Immature natural killer cell (primary cell): ENCODE results near the gene NDUFA13. TPM values are rescaled to one million over a fixed set of nuclear protein-coding genes. Genes with fewer than 3 reads are reported as not detected.

ENCODE experiments used
- DNase-seq, 3 donors: peaks; one replicate each; pipeline ENCODE4 v3.0.0; 2022; ENCODE audit warnings: mixed read lengths in 1 of 3
- H3K27ac Mint-ChIP-seq, 6 donors: one replicate each; pipeline ENCODE4 v1.8.0; 2020; ENCODE audit warnings: mixed read lengths in 6 of 6, mild to moderate bottlenecking in 5 of 6, inconsistent platforms in 4 of 6, moderate library complexity in 3 of 6
- H3K27me3 Mint-ChIP-seq, 3 donors: one replicate each; pipeline ENCODE4 v1.8.0; 2020 to 2021; ENCODE audit warnings: low read depth in 3 of 3, mild to moderate bottlenecking in 3 of 3, mixed read lengths in 3 of 3, moderate library complexity in 3 of 3, inconsistent platforms in 1 of 3
- H3K36me3 Mint-ChIP-seq, 3 donors: one replicate each; pipeline ENCODE4 v1.8.0; 2020; ENCODE audit warnings: mixed read lengths in 3 of 3, inconsistent platforms in 2 of 3, mild to moderate bottlenecking in 2 of 3
- H3K4me1 Mint-ChIP-seq, 2 donors: one replicate each; pipeline ENCODE4 v1.8.0; 2020; ENCODE audit warnings: inconsistent platforms in 2 of 2, mild to moderate bottlenecking in 2 of 2, mixed read lengths in 2 of 2, moderate library complexity in 1 of 2
- H3K4me3 Mint-ChIP-seq, 5 donors: one replicate each; pipeline ENCODE4 v1.8.0; 2020; ENCODE audit warnings: mild to moderate bottlenecking in 5 of 5, mixed read lengths in 5 of 5, inconsistent platforms in 3 of 5, moderate library complexity in 3 of 5
- H3K9me3 Mint-ChIP-seq, 6 donors: one replicate each; pipeline ENCODE4 v1.8.0; 2020; ENCODE audit warnings: mild to moderate bottlenecking in 6 of 6, mixed read lengths in 6 of 6, inconsistent platforms in 4 of 6, moderate library complexity in 3 of 6
- polyA plus RNA-seq, 3 donors: library from polyadenylated mRNA; unstranded; fragments of 300-500 nt; fragmentation: Illumina TruSeq; gene quantifications; one replicate each; pipeline ENCODE4 v1.2.3, GENCODE V29; 2021

NDUFA13 gene
- polyA plus RNA-seq, 3 donors from 2014 or later = 242 to 566 (median 301) TPM

DNA sequence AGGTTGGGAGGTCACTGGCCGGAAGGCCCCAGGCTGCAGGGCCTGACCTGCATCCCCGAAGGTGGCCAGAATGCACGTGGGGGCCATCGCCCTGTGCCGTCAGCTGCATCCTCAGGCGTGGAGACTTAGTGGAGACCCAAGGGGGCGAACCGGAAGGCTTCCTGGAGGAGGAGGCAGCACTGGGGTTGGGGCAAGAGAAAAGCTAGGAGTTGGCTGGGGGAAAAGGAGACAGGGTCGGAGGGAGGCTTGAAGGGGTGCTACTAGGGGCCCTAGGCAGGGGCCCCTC is 11.3 kb downstream of the NDUFA13 start:
- no peak overlapping the region for H3K27ac Mint-ChIP-seq
- H3K27me3 Mint-ChIP-seq = peaks cover 0 to 16% (median 12%) of the 10 kb centered on the region in 3 donors

DNA sequence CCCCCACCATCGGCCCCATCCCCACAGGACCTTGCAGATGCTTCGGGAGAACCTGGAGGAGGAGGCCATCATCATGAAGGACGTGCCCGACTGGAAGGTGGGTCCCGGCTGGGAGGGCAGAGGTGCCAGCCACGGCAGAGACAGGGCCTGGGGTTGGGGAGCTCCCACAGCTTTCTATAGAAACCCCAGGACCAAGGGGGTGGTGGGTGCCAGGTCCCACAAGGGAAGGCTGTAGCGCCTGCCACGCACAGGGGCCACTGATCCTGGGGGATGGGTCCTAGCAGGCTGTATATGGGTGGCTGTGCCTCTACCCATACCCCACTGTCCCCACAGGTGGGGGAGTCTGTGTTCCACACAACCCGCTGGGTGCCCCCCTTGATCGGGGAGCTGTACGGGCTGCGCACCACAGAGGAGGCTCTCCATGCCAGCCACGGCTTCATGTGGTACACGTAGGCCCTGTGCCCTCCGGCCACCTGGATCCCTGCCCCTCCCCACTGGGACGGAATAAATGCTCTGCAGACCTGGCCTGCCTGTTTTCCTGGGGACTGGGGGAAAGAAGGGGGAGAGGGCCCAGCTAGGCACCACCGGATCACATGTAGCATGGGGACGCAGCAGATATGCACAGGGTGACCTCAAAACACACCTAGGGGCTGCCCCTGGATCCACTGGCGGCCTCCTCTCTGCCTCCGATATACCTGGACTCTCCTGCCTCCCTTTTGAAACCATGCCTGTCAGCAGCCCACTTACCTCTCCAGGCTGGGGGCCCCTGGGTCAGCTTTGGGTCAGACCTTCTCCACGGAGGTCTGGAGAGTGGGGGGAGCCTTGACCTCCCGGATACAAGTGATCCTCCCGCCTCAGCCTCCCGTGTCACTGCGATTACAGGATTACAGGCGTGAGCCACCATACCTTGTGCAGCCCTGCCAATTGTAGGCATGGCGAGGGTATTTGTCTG is 11.9 kb downstream of the NDUFA13 start:
- Mint-ChIP-seq H3K4me1 (peaks cover 2 to 8% of the 10 kb centered on the region in 2 donors), H3K36me3 (peaks cover 0 to 3% (median 1%) of the 10 kb centered on the region in 3 donors), H3K4me3 (no peak overlapping the region), H3K9me3 (no peaks in the 10 kb centered on the region), H3K27me3 (peaks cover 0 to 16% (median 10%) of the 10 kb centered on the region in 3 donors), H3K27ac (no peak overlapping the region)
- DNase-seq = no peak

More for the DNA sequence above, 11.3 kb downstream of the NDUFA13 start:
- peaks cover 6 to 11% of the 10 kb centered on the region in 2 donors for H3K4me1 Mint-ChIP-seq
- no peak overlapping the region for H3K4me3 Mint-ChIP-seq
- no peaks in the 10 kb centered on the region for H3K9me3 Mint-ChIP-seq
- H3K36me3 Mint-ChIP-seq = peaks cover 0 to 6% (median 3%) of the 10 kb centered on the region in 3 donors
- DNase-seq = no peak

DNA sequence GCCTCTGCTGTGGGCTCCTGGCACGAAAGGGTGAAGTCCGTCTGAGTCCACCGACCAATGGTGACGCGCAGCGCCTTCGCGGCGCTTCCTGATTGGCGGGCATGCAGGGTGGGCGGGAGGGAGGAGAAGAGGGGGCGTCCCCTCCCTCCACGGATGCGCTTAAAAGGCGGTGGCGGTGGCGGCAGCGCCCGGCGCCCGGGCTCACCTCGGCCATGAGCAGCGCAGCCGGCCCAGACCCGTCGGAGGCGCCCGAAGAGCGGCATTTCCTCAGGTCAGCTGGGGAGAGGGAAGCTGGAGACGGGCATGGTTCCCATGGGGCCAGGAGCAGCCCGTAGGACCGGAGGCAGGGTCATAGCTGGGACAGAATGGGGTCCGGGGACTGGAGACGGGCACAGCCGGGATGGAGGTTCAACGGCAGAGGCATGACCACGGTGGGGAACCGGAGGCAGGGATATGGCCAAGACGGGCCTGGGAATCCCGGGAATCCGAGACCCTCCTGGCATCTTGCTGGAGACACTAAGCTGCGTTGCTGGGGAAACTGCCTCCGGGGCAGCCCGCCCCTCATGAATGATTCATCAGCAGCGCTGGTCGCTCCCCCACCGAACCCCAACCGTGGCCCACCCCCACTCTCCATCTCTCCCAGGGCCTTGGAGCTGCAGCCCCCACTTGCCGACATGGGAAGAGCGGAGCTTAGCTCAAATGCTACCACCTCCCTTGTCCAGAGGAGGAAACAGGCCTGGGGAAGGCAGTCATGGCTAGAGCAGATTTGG is 12.9 kb downstream of the NDUFA13 start, which contains the start of gene YJEFN3:
Gene YJEFN3 (plus strand): TSS at position 191 of the 770 bp plus-strand sequence. CDS start 22 bp downstream, at position 213.
- Mint-ChIP-seq H3K27ac (peak within 1 kb of the TSS in 3 of 6 donors; percentile 35 to 57 (median 48)), H3K9me3 (no peaks in the 10 kb centered on the region), H3K4me1 (peaks cover 2 to 6% of the 10 kb centered on the region in 2 donors), H3K27me3 (peaks cover 0 to 16% (median 9%) of the 10 kb centered on the region in 3 donors), H3K36me3 (peaks cover 0 to 3% (median 0%) of the 10 kb centered on the region in 3 donors), H3K4me3 (no peak within 1 kb of the TSS)
- no peak for DNase-seq

DNA sequence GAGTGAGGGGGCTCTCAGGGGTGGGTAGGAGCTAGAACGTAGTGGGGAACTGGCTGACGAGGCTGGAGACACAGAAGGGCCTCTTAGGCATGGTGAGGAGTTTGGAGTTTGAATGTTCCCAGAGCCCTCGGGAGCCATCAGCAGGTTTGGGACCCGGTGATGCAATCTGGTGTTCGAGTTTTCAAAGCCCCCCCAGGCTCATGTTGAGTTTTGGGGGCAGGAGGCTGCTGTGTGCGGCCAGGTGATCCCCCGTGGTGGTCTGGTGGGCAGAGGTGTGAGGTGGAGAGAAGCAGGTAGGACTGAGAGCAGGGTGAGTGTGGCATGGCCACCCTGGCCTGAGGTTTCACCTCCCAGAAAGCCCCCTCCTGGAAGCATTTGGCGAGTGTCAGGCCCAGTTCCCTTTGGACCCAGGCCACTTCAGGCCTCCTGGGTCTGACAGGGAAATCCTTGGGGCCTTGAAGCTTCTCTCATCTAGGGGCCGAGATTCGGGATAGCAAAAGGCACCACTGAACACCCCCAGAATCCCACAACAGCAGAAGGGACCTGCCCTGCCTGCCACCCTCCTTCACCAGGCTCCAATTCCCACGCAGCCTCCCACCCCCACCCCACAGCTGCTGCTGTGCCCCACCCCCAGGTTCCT is 13.9 kb downstream of the NDUFA13 start:
- H3K27me3 Mint-ChIP-seq = peaks cover 0 to 16% (median 14%) of the 10 kb centered on the region in 3 donors
- peaks cover 2 to 6% of the 10 kb centered on the region in 2 donors for H3K4me1 Mint-ChIP-seq
- H3K27ac Mint-ChIP-seq = peak overlapping the region in 2 of 6 donors; percentile 35 to 48
- peaks cover 0 to 3% (median 3%) of the 10 kb centered on the region in 3 donors for H3K36me3 Mint-ChIP-seq
- no peaks in the 10 kb centered on the region for H3K9me3 Mint-ChIP-seq
- H3K4me3 Mint-ChIP-seq = no peak overlapping the region
- no peak for DNase-seq

DNA sequence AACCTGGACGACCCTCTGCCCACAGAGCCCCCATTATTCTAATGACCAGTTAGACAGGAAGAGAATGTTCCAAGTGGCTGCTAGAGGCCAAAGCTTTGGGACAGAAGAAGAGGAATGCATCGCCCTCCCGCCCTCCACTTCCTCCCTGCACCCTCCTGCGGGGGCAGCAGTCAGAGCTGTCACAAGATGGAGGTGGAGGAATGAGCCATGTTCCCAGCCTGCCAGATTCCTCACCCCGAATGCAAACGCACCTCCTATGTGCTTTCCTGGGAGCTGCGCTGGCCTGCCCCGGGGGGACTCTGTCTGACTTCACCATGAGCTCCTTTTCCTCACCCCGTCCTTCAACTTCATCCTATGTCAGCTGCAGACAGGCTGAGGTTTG is 14.4 kb downstream of the NDUFA13 start:
- no peak for DNase-seq
- Mint-ChIP-seq H3K4me1 (peaks cover 2 to 6% of the 10 kb centered on the region in 2 donors), H3K27ac (no peak overlapping the region), H3K27me3 (peaks cover 0 to 16% (median 10%) of the 10 kb centered on the region in 3 donors), H3K4me3 (no peak overlapping the region), H3K9me3 (no peaks in the 10 kb centered on the region), H3K36me3 (peaks cover 0 to 3% (median 3%) of the 10 kb centered on the region in 3 donors)

DNA sequence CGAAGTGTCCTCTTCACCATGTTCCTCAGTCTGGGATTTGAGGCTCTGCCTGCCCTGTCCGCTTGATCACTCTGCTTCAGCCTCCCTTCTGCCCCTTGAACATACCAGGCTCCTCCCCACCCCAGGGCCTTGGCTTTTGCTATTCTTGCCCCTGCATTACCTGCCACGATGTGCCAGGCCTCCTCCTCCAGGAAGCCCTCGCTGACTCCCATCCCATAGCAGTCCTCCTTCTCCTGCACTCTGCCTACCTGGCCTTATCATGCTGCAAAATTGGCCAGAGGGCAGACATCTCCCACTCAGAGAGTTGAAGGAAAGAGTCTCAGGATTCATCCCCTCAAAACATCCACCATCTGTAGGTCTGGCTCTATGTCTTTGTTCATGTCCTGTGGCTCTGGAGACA is 14.9 kb downstream of the NDUFA13 start:
- no peak for DNase-seq
- Mint-ChIP-seq H3K27me3 (peaks cover 0 to 16% (median 9%) of the 10 kb centered on the region in 3 donors), H3K27ac (peak overlapping the region in 1 of 6 donors; percentile 49), H3K4me1 (peaks cover 2 to 6% of the 10 kb centered on the region in 2 donors), H3K9me3 (no peaks in the 10 kb centered on the region), H3K36me3 (peaks cover 0 to 3% (median 3%) of the 10 kb centered on the region in 3 donors), H3K4me3 (no peak overlapping the region)

DNA sequence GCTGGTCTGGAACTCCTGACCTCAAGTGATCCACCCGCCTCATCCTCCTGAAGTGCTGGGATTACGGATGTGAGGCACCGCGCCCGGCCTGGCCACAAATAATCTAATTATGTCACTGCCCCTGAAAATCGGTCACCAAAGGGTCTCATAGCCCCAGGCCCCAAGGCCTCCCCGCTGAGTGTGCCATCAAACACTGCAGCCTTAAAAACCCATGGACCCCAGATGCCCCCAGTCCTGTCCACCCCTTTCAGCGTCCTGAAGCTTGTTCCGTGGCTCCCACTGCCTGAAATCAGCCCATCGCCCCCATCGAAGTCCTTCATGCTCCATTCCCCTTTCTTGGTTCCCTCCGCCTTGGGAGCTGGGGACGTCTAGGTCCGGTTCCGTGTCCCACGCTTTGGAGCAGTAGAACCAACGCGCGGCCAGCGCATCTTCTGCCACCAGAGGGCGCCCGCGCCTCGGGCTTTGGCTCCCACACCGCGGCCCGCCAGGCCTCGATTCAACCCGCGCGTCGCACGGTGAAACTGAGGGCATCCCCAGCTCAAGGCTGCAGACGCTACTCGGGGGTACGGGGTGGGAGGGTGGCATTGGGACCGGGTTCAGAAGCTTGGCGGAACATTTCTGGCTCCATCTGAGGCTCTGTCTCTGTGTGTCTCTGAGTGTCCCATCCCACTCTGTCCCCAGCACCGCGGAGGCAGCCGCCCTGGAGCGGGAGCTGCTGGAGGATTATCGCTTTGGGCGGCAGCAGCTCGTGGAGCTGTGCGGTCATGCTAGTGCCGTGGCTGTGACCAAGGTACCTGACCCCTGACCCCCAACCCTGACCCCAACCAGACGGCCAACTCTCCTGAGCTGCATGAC is 16.2 kb downstream of the NDUFA13 start:
- Mint-ChIP-seq H3K36me3 (peaks cover 0 to 3% (median 0%) of the 10 kb centered on the region in 3 donors), H3K27me3 (peaks cover 3 to 14% (median 11%) of the 10 kb centered on the region in 3 donors), H3K4me1 (peaks cover 5 to 6% of the 10 kb centered on the region in 2 donors), H3K27ac (peak overlapping the region in 3 of 6 donors; percentile 8 to 66 (median 24)), H3K9me3 (peaks cover 0 to 2% (median 0%) of the 10 kb centered on the region in 6 donors), H3K4me3 (no peak overlapping the region)
- DNase-seq = peak; percentile 71 to 80 (median 76)

DNA sequence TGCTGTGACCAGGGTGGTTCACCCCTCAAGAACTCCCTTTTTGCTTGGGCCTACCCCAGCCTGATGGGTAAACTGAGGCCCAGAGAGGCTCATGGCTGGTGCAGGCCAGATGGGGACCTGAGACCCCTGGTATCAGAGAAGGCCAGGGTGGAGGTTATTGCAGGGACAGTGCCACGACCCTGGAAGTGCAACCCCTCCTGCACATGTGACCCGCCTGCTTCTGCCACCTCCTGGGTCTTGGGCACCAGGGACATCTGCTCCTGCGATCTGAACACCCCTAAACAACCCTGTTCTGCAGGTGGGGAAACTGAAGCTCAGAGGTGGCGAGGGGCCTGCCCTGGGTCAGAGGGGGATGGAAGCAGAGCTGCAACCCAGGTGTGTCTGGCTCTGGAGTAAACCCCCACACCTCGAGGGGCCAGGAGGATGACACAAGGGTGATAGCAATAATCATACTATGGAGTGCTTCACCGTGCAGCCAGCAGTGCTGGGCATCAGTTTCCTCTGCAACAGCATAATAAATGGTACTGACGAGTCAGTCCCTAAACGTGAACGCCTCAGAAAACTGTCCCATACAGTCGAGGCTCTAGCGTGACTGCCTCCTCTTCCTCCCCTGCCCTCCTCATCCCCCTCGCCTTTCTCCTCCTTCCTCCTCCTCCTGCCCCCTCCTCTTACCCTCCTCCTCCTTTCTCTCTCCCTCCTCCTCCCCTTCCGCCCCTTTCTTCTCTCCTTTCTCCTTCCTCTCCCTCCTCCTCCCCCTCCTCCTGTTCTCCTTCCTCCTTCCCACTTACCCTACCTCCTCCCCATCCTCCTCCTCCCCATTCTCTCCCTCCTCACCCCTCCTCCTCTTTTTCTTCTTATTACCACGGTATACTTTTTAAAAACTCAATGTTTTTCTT is 17.0 kb downstream of the NDUFA13 start:
- Mint-ChIP-seq H3K36me3 (peaks cover 0 to 3% (median 0%) of the 10 kb centered on the region in 3 donors), H3K4me3 (no peak overlapping the region), H3K4me1 (peaks cover 8 to 10% of the 10 kb centered on the region in 2 donors), H3K27ac (no peak overlapping the region), H3K27me3 (peaks cover 3 to 11% (median 10%) of the 10 kb centered on the region in 3 donors), H3K9me3 (peaks cover 0 to 2% (median 0%) of the 10 kb centered on the region in 6 donors)
- DNase-seq = no peak

DNA sequence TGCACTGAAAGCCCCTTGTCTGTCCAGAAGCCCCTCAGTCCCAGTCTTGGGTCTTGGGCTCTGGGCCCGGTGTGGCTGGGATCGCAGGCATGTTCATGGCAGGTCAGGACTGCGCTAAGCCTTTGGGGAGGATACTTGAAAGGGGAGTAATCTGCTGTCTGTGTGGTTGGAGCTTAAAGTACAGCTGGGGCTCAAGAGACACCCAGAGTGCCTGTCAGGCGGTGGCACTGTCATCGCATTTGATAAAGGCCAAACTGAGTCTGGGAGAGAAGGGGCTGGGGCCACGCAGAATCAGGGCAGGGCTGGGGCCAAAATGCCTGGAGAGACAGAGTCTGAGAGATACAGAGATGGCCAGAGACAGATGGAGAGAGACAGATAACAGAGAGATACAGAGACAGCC is 17.8 kb downstream of the NDUFA13 start:
- Mint-ChIP-seq H3K9me3 (peaks cover 0 to 2% (median 0%) of the 10 kb centered on the region in 6 donors), H3K36me3 (peaks cover 0 to 3% (median 0%) of the 10 kb centered on the region in 3 donors), H3K4me1 (peaks cover 12 to 15% of the 10 kb centered on the region in 2 donors), H3K27me3 (peaks cover 3 to 12% (median 10%) of the 10 kb centered on the region in 3 donors), H3K27ac (peak overlapping the region in 1 of 6 donors; percentile 4), H3K4me3 (no peak overlapping the region)
- DNase-seq = no peak

DNA sequence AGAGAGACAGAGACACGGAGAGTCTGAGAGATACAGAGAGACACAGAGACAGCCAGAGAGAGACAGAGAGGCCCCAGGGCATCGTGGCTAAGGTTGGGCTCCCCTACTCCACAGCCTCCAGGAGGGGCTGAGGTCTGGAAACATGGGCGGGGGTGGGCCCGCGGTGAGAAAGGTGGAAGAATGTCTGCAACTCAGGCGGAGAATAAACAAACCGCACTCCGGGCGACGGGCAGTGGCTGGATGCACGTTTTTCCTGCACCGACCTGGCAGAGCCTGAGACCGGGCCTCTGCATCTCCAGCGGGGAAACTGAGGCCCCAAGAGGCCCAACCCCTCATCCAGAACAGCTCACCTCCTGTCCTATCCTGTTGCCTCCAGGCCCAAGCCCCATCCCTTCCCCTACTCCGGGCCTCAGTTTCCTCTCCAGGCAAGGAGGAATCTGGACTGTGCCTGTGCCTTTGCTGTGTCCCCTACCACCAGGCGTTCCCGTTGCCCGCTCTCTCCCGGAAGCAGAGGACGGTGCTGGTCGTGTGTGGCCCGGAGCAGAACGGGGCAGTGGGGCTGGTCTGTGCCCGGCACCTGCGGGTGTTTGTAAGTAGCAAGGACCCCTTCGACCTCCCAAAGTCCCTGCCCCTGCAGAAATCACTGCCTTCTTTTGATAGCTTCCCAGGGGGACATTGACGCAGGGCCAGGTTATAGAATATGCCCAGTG is 18.7 kb downstream of the NDUFA13 start:
- peaks cover 0 to 3% (median 0%) of the 10 kb centered on the region in 6 donors for H3K9me3 Mint-ChIP-seq
- no peak for DNase-seq
- no peak overlapping the region for H3K4me3 Mint-ChIP-seq
- H3K27me3 Mint-ChIP-seq = peaks cover 3 to 10% (median 8%) of the 10 kb centered on the region in 3 donors
- peaks cover 17 to 18% of the 10 kb centered on the region in 2 donors for H3K4me1 Mint-ChIP-seq
- H3K27ac Mint-ChIP-seq = no peak overlapping the region
- H3K36me3 Mint-ChIP-seq = peaks cover 0 to 3% (median 0%) of the 10 kb centered on the region in 3 donors
